Fibroblast of lung (primary cell): ENCODE measurements around the gene RGS7. TPM values are rescaled to one million over a fixed set of nuclear protein-coding genes. Genes with fewer than 3 reads are reported as not detected.

Experiments
- DNase-seq, 2 donors: peaks; one replicate each; pipeline versions ENCODE4 v3.0.0 to v3.0.0-alpha.2; 2010; ENCODE audit warnings: low read depth in 2 of 2
- H2AFZ ChIP-seq: 2 replicates; pipeline ENCODE4 v1.5.1; 2012; ENCODE audit warnings: low read length, control low read depth, inconsistent platforms
- H3K27ac ChIP-seq: 2 replicates; pipeline ENCODE4 v1.5.1; 2011; ENCODE audit warnings: low read length, control low read depth; ENCODE audit not compliant: insufficient read depth
- H3K27me3 ChIP-seq: 2 replicates; pipeline ENCODE4 v1.5.1; 2011; ENCODE audit warnings: mild to moderate bottlenecking, low read length; ENCODE audit not compliant: control insufficient read depth, insufficient read depth
- H3K36me3 ChIP-seq: 2 replicates; pipeline ENCODE4 v1.5.1; 2011; ENCODE audit warnings: low read length; ENCODE audit not compliant: control insufficient read depth, insufficient read depth
- H3K4me1 ChIP-seq: 2 replicates; pipeline ENCODE4 v1.5.1; 2011; ENCODE audit warnings: low read length; ENCODE audit not compliant: control insufficient read depth, insufficient read depth; ENCODE audit errors: extremely low read depth
- H3K4me2 ChIP-seq: 2 replicates; pipeline ENCODE4 v1.5.1; 2011; ENCODE audit warnings: low read length, control low read depth; ENCODE audit not compliant: insufficient read depth; ENCODE audit errors: extremely low read depth
- H3K4me3 ChIP-seq, 4 experiments: fragments of 200-600 bp in 1 of 4; sonication (generic) in 1 of 4; replicated peaks in 1 of 4; 2 replicates each; pipeline ENCODE4 v1.5.1; 2011 to 2016; ENCODE audit warnings: low read length in 4 of 4, low read depth in 3 of 4, mild to moderate bottlenecking in 3 of 4, control low read depth in 2 of 4, inconsistent platforms in 1 of 4, mixed read lengths in 1 of 4; ENCODE audit not compliant: insufficient read depth in 1 of 4; ENCODE audit errors: control extremely low read depth in 1 of 4
- H3K79me2 ChIP-seq: 2 replicates; pipeline ENCODE4 v1.5.1; 2012; ENCODE audit warnings: mild to moderate bottlenecking, low read length, inconsistent platforms; ENCODE audit not compliant: control insufficient read depth, insufficient read depth
- H3K9ac ChIP-seq: 2 replicates; pipeline ENCODE4 v1.5.1; 2011; ENCODE audit warnings: mild to moderate bottlenecking, low read length, control low read depth; ENCODE audit not compliant: insufficient read depth
- H3K9me3 ChIP-seq: 2 replicates; pipeline ENCODE4 v1.5.1; 2012; ENCODE audit warnings: low read depth, low read length; ENCODE audit not compliant: control insufficient read depth, insufficient read depth
- H4K20me1 ChIP-seq: 2 replicates; pipeline ENCODE4 v1.5.1; 2011; ENCODE audit warnings: low read length; ENCODE audit not compliant: control insufficient read depth, insufficient read depth; ENCODE audit errors: extremely low read depth
- CTCF ChIP-seq, 2 donors: IDR thresholded peaks in 1 of 2; conservative IDR thresholded peaks in 1 of 2; 1 replicate in 1 of 2; 2 replicates in 1 of 2; pipeline ENCODE4 v1.5.1; 2011 to 2012; ENCODE audit warnings: low read length in 2 of 2, control low read depth in 1 of 2, inconsistent platforms in 1 of 2, low read depth in 1 of 2, mild to moderate bottlenecking in 1 of 2
- EZH2 ChIP-seq: IDR thresholded peaks from 2 replicates; pipeline ENCODE4 v1.5.1; 2012; ENCODE audit warnings: low read length, control low read depth, mild to moderate bottlenecking; ENCODE audit errors: missing control alignments
- polyA plus RNA-seq, 2 donors: library from polyadenylated mRNA; depleted of rRNA in 1 of 2; stranded (reverse) in 1 of 2; unstranded in 1 of 2; fragments of >200 nt; gene quantifications; 2 replicates each; pipeline ENCODE4 v1.2.1, GENCODE V29; 2011 to 2012; ENCODE audit warnings: missing spikeins in 1 of 2
- total RNA-seq: library from RNA; depleted of rRNA; stranded (reverse); fragments of >200 nt; gene quantifications from 2 replicates; pipeline ENCODE4 v1.2.1, GENCODE V29; 2014

Gene RGS7
- total and polyA plus RNA-seq, 2 donors (not counting 1 experiment from before 2014, with no cell fraction given), result 3.6 to 4.2 TPM

DNA sequence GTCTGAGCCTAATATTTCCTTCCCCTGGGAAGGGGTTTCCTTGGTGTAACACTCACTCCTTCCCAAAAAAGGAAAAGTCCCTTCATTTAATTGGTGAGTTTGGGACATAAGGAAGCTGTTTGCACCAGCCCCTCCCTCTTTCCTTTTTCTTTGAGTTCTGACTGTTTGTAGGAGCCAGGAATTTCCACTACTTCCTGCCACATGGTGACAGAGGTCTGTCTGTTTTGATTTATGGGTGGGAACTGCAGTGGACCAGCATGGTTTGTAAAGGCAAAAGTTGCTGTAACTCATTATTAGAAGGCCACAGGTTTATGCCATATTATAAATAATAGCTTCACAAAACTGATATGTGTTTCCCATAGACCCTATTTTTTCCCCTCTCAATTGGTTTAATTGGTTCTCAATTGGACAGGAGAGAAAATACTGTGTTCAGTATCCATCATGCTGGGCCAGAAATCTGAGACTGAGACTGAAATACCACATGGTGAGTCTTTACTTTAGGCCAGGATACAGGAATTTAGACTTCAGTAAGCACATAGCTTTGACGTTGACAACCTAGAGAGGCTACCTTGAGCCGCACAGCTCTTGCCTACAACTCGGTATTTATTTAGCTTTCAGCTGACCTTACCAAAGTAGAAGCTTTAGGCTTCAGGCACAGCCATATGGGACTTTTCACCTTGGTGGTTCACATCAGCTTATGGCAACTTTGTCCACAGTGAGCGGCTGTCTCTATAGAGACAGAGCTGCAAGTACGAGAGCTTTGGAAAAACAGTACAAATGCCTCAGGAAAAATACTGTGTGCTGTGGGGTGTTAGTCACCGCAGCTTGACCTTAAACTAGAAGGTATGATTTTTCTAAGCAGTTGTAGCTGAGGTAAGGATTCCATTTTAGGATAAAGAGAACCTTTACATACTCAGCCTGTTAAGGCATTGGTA lies 40.0 kb upstream of the RGS7 start:
- no peak for TF ChIP-seq EZH2
- no peak for TF ChIP-seq CTCF (conservative IDR thresholded peaks at IDR 0.05 in 1 of 2, IDR thresholded peaks at IDR 0.05 in 1 of 2; ENCODE audit: low read depth in 1 of 2, low read length in 2 of 2)
- Histone ChIP-seq H3K4me2 (no peak overlapping the region), H3K9me3 (no peaks in the 10 kb centered on the region), H3K4me1 (no peaks in the 10 kb centered on the region), H3K27ac (no peak overlapping the region), H3K79me2 (no peaks in the 10 kb centered on the region), H3K9ac (no peak overlapping the region), H2AFZ (no peak overlapping the region), H3K27me3 (no peaks in the 10 kb centered on the region), H3K36me3 (no peaks in the 10 kb centered on the region), H4K20me1 (no peaks in the 10 kb centered on the region), H3K4me3 (no peak overlapping the region)
- DNase-seq, result peak in 1 of 2 donors; percentile 10

DNA sequence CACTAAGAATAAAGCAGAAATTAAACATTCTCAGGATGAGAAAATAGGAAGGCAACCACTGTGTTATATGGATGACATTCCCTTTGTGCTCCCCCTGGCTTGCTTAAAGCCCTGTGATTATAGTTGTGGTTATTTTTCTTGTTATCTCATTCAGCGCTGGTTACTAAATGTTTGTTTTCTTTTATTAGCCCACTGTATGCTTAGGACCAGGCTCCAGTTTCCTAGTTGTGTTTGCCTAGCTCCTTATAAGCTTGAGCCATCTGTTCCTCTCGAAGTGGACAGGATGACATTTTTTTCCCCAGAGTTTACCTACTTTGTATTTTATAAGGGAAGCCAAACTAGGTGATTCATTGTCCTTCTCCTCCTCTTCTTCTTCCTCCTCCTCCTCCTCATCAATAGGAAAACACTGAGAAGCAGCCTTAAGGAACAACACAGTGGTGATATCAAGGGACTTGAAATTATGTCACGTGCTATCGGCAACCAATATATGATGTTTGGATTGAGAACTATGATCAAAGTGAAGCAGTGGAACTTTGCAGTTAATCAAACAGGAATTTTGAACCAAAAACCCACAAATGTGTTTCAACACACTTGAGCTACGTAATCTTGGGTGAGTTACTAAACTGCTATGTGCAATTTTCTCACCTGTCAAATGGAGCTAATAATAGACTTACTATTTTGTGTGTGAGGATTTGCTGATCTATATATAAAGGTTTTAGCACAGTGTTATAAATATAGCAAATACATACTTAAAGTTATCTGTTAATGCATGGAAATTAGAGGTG lies 35.1 kb upstream of the RGS7 start:
- H3K36me3 ChIP-seq, result no peaks in the 10 kb centered on the region
- TF ChIP-seq EZH2 (no peak), CTCF (conservative IDR thresholded peaks at IDR 0.05 in 1 of 2, IDR thresholded peaks at IDR 0.05 in 1 of 2; ENCODE audit: low read depth in 1 of 2, low read length in 2 of 2) (no peak)
- no peak overlapping the region for H3K4me2 ChIP-seq
- H3K79me2 ChIP-seq, result no peaks in the 10 kb centered on the region
- no peak overlapping the region for H2AFZ ChIP-seq
- no peaks in the 10 kb centered on the region for H3K4me1 ChIP-seq
- no peak overlapping the region for H3K9ac ChIP-seq
- no peaks in the 10 kb centered on the region for H4K20me1 ChIP-seq
- no peaks in the 10 kb centered on the region for H3K9me3 ChIP-seq
- no peaks in the 10 kb centered on the region for H3K27me3 ChIP-seq
- H3K27ac ChIP-seq, result no peak overlapping the region
- peak in 1 of 2 donors; percentile 20 for DNase-seq
- no peak overlapping the region for H3K4me3 ChIP-seq

- Histone ChIP-seq H3K79me2 (no peaks in the 10 kb centered on the region), H3K27ac (no peak overlapping the region), H3K4me3 (no peak overlapping the region), H4K20me1 (no peaks in the 10 kb centered on the region), H3K9me3 (no peaks in the 10 kb centered on the region), H3K27me3 (no peaks in the 10 kb centered on the region), H3K36me3 (no peaks in the 10 kb centered on the region), H3K4me1 (no peaks in the 10 kb centered on the region), H3K4me2 (no peak overlapping the region), H2AFZ (no peak overlapping the region), H3K9ac (no peak overlapping the region)
- TF ChIP-seq CTCF (conservative IDR thresholded peaks at IDR 0.05 in 1 of 2, IDR thresholded peaks at IDR 0.05 in 1 of 2; ENCODE audit: low read depth in 1 of 2, low read length in 2 of 2) (no peak), EZH2 (no peak)
- DNase-seq, result no peak
Measured at GRCh38 chr1:241390526-241390925, 33.5 kb upstream of the RGS7 start.
